ENCODE measurements around the gene CCNO. TPM values are rescaled to one million over a fixed set of nuclear protein-coding genes. Genes with fewer than 3 reads are reported as not detected.
A peak's percentile ranks its signal among the peaks of the same experiment; 100 is the strongest.

CCNO gene, protein sequence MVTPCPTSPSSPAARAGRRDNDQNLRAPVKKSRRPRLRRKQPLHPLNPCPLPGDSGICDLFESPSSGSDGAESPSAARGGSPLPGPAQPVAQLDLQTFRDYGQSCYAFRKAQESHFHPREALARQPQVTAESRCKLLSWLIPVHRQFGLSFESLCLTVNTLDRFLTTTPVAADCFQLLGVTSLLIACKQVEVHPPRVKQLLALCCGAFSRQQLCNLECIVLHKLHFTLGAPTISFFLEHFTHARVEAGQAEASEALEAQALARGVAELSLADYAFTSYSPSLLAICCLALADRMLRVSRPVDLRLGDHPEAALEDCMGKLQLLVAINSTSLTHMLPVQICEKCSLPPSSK
- 0.34 TPM in 1 of 2 replicates, not detected in the other for total RNA-seq
- long read RNA-seq, partial matches to known transcripts = 1 of 2 reads
- long read RNA-seq, other reads (novel, unspliced or antisense) = 0 of 2 reads

GRCh38 chr5:55232985-55233928 lies at the start of gene CCNO:
Gene CCNO (minus strand): TSS chr5:55233608. CDS start chr5:55233523, 85 bp downstream.
- Mint-ChIP-seq H3K27me3 (ENCODE audit: unreplicated experiment) (peaks cover 79% of the 10 kb centered on the region), H3K4me1 (ENCODE audit: unreplicated experiment) (peaks cover 24% of the 10 kb centered on the region), H3K4me3 (ENCODE audit: unreplicated experiment) (peak within 1 kb of the TSS; percentile 83), H3K9me3 (ENCODE audit: unreplicated experiment) (no peaks in the 10 kb centered on the region), H3K36me3 (ENCODE audit: unreplicated experiment) (no peaks in the 10 kb centered on the region), H3K27ac (ENCODE audit: unreplicated experiment) (peak within 1 kb of the TSS; percentile 47)
- DNase-seq (ENCODE audit: extremely low spot score, unreplicated experiment) = peak; percentile 88
- TF ChIP-seq CTCF (IDR thresholded peaks at IDR 0.05) = no peak

- no peak for DNase-seq (ENCODE audit: extremely low spot score, unreplicated experiment)
- Mint-ChIP-seq H3K4me1 (ENCODE audit: unreplicated experiment) (peaks cover 2% of the 10 kb centered on the region), H3K27me3 (ENCODE audit: unreplicated experiment) (no peaks in the 10 kb centered on the region), H3K9me3 (ENCODE audit: unreplicated experiment) (no peaks in the 10 kb centered on the region), H3K4me3 (ENCODE audit: unreplicated experiment) (no peak overlapping the region), H3K36me3 (ENCODE audit: unreplicated experiment) (peaks cover 45% of the 10 kb centered on the region), H3K27ac (ENCODE audit: unreplicated experiment) (no peak overlapping the region)
- TF ChIP-seq CTCF (IDR thresholded peaks at IDR 0.05) = no peak
These were observed 45.4 kb upstream of the CCNO start for GRCh38 chr5:55278778-55279177.

GRCh38 chr5:55276771-55277170 lies 43.4 kb upstream of the CCNO start:
- no peaks in the 10 kb centered on the region for H3K27me3 Mint-ChIP-seq (ENCODE audit: unreplicated experiment)
- H3K4me3 Mint-ChIP-seq (ENCODE audit: unreplicated experiment) = no peak overlapping the region
- H3K27ac Mint-ChIP-seq (ENCODE audit: unreplicated experiment) = no peak overlapping the region
- H3K36me3 Mint-ChIP-seq (ENCODE audit: unreplicated experiment) = peaks cover 42% of the 10 kb centered on the region
- DNase-seq (ENCODE audit: extremely low spot score, unreplicated experiment) = no peak
- H3K9me3 Mint-ChIP-seq (ENCODE audit: unreplicated experiment) = no peaks in the 10 kb centered on the region
- peaks cover 2% of the 10 kb centered on the region for H3K4me1 Mint-ChIP-seq (ENCODE audit: unreplicated experiment)
- TF ChIP-seq CTCF (IDR thresholded peaks at IDR 0.05) = no peak

- Mint-ChIP-seq H3K4me3 (ENCODE audit: unreplicated experiment) (no peak overlapping the region), H3K9me3 (ENCODE audit: unreplicated experiment) (no peaks in the 10 kb centered on the region), H3K27me3 (ENCODE audit: unreplicated experiment) (no peaks in the 10 kb centered on the region), H3K36me3 (ENCODE audit: unreplicated experiment) (peaks cover 38% of the 10 kb centered on the region), H3K27ac (ENCODE audit: unreplicated experiment) (no peak overlapping the region), H3K4me1 (ENCODE audit: unreplicated experiment) (no peaks in the 10 kb centered on the region)
- no peak for DNase-seq (ENCODE audit: extremely low spot score, unreplicated experiment)
- TF ChIP-seq CTCF (IDR thresholded peaks at IDR 0.05) = no peak
These were observed 24.9 kb upstream of the CCNO start for GRCh38 chr5:55258339-55258738.

- no peaks in the 10 kb centered on the region for H3K27me3 Mint-ChIP-seq (ENCODE audit: unreplicated experiment)
- no peak for TF ChIP-seq CTCF (IDR thresholded peaks at IDR 0.05)
- no peak for DNase-seq (ENCODE audit: extremely low spot score, unreplicated experiment)
- no peak overlapping the region for H3K27ac Mint-ChIP-seq (ENCODE audit: unreplicated experiment)
- H3K36me3 Mint-ChIP-seq (ENCODE audit: unreplicated experiment) = peaks cover 28% of the 10 kb centered on the region
- no peak overlapping the region for H3K4me3 Mint-ChIP-seq (ENCODE audit: unreplicated experiment)
- H3K9me3 Mint-ChIP-seq (ENCODE audit: unreplicated experiment) = no peaks in the 10 kb centered on the region
- H3K4me1 Mint-ChIP-seq (ENCODE audit: unreplicated experiment) = no peaks in the 10 kb centered on the region
These were observed 21.4 kb upstream of the CCNO start for GRCh38 chr5:55254802-55255201.
